NT2/D1 (cell line): ENCODE measurements around the gene PMEL.

Source experiments
- SUZ12 ChIP-seq: IDR thresholded peaks from 2 replicates; pipeline ENCODE4 v1.6.1; 2011; ENCODE audit not compliant: insufficient read length, insufficient read depth; ENCODE audit errors: extremely low read depth
- YY1 ChIP-seq: IDR thresholded peaks from 2 replicates; pipeline ENCODE4 v1.6.1; 2011; ENCODE audit not compliant: insufficient read length, insufficient read depth

DNA sequence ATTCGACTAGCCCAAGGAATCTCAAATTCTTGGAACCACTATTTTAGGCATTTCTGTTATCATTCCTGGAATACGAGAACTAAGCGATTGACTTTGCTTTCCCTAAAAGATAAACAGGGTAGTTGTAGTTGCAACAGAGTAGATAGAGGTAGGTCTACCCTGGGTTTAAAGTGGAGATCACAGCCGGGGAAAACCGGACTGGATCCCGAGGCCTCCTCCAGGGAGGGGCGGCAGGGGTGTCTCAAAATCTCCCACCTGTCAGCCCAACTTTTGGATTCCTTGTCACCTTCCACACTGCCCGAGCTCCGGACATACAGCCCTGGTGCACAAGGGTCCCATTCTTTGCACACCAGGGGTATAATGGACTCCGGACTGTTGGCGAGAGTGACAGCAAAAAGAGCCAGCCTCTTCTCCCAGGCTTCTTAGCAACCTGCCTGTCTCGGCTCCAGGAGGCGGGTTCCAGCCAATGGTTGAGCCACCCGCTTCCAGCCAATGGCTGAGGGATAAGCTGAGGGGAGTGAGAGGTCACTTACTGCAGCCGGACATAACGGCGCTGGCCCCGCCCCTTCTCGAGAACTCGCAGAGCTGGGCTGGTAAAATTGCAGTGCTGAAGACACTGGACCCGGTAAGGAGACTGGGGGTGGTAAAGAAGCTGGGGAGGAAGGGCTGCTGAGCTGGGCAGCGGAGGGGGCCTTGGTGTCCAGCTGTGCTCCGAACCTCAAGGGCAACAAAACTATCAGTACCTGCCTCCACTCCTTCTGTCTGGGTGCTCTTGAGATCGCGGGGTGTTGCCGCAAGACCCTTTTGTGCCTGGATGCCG is 31.1 kb upstream of the PMEL start, which contains the start of gene SUOX:
- TF ChIP-seq SUZ12, result no peak
- TF ChIP-seq YY1, result no peak
